GM18517 (cell line): ENCODE results near the gene GON7.
"Not testable (repeated sequence)": the region's sequence is repeated elsewhere in the genome, so short reads cannot be mapped to it uniquely, and the experiment has no call there.

Experiments
- ATAC-seq: cut with Tn5 transposase; IDR thresholded peaks from one replicate; pipeline ENCODE4 v1.9.1; 2021; ENCODE audit warnings: mild to moderate bottlenecking, moderate library complexity; ENCODE audit not compliant: unreplicated experiment

The GON7 gene

DNA sequence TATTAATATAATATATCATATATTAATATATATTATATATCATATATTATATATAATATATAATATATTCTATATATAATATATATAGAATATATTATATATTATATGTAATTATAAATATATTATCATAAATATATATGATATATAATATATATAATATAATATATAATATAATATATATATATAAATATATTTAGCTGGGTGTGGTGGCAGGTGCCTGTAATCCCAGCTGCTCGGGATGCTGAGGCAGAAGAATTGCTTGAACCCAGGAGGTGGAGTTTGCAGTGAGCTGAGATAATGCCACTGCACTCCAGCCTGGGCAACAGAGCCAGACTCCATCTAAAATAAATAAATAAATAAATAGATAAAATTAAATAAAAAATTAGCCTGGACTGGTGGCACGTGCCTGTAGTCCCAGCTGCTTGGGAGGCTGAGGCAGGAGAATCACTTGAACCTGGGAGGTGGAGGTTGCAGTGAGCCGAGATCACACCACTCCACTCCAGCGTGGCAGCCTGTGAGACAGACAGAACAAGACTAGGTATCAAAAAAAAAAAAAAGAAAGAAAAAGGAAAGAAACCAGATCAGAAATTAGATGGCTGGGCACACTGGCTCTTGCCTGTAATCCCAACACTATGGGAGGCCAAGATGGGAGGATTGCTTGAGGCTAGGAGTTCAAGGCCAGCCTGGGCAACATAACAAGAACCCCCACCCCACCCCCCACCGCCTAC lies 47.1 kb downstream of the GON7 start:
- ATAC-seq: not testable (repeated sequence)

DNA sequence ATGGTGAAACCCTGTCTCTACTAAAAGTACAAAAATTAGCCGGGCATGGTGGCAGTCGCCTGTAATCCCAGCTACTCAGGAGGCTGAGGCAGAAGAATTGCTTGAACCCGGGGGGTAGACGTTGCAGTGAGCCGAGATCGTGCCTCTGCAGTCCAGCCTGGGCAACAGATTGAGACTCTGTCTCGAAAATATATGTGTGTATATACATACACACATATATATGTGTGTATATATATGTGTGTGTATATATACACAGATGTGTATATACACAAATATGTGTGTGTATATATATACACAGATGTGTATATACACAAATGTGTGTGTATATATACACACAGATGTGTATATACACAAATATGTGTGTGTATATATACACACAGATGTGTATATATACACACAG lies 48.5 kb downstream of the GON7 start:
- ATAC-seq: not testable (repeated sequence)

GRCh38 chr14:93156693-93157369 lies 50.0 kb downstream of the GON7 start:
- ATAC-seq: no peak

DNA sequence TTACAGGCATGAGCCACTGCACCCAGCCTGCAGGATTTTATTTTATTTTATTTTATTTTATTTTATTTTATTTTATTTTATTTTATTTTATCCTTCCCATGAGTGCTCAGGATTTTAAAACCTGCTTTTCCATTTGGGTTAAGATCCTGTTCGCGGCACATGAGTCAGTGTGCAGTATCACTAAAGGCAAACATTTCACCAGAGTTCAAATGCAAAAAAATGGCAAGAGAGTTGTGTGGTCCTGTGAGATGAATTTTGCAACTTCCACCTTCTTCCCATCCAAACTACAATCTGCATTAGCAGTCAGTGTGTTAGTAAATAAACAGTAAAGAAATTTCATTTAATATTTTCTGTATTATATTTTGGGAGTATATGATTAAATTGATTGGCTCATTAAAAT lies 51.2 kb downstream of the GON7 start:
- ATAC-seq: no peak

DNA sequence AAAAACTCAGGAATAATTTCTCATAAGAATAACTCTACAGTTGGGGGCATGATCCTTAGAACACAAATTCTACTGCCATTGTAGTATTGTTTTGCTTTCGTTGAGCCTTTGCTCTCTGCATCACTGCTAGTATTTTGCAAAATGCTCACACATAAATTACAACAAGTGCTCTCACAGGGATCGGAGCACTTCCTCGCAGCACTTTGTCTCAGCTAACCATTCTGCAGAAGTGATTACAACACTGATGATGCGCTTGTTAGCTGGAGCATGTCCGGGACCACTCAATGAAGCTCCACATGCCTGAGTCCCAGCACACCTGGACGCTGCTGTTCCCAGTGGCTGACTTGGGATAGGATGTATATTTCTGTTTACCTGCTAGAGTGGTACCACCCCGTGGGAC lies 53.7 kb downstream of the GON7 start:
- ATAC-seq: no peak
